ENCODE results near the gene OBP2A.

DNA sequence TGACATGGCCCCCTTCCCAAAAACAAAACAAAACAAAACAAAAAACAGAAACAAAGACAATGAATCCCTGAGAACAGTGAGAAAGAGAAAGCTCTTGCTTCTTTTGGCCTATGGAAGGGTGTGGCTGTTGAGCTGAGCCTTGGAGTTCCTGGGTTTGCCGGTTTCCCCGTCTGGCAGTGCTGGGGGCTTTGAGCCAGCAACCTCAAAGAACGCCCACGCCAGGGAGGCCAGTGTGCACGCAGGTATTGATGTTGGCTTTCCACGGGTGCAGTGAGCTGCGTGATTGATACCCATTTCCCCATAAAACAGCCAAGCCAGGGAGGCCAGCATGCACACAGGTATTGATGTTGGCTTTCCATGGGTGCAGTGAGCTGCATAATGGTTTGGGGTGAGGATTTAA lies 33.0 kb upstream of the OBP2A start:
- TF ChIP-seq POLR2AphosphoS5 (IDR thresholded peaks at IDR 0.05; ENCODE audit: insufficient read depth in 1 of 2, low read depth in 1 of 2) = no peak
- TF ChIP-seq, protein P1, sequence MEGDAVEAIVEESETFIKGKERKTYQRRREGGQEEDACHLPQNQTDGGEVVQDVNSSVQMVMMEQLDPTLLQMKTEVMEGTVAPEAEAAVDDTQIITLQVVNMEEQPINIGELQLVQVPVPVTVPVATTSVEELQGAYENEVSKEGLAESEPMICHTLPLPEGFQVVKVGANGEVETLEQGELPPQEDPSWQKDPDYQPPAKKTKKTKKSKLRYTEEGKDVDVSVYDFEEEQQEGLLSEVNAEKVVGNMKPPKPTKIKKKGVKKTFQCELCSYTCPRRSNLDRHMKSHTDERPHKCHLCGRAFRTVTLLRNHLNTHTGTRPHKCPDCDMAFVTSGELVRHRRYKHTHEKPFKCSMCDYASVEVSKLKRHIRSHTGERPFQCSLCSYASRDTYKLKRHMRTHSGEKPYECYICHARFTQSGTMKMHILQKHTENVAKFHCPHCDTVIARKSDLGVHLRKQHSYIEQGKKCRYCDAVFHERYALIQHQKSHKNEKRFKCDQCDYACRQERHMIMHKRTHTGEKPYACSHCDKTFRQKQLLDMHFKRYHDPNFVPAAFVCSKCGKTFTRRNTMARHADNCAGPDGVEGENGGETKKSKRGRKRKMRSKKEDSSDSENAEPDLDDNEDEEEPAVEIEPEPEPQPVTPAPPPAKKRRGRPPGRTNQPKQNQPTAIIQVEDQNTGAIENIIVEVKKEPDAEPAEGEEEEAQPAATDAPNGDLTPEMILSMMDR (IDR thresholded peaks at IDR 0.05) = no peak
